ENCODE data around the gene ATRIP. TPM values are rescaled to one million over a fixed set of nuclear protein-coding genes. Genes with fewer than 3 reads are reported as not detected.

Gene ATRIP
- total and polyA plus RNA-seq, 12 donors: 2.2 to 5.4 (median 3.8) TPM

GRCh38 chr3:48505146-48505545, 58.6 kb downstream of the ATRIP start:
- DNase-seq (no peak), ATAC-seq (peak in 1 of 8 donors; percentile 0)
- peaks cover 0 to 11% (median 0%) of the 10 kb centered on the region in 9 donors for H3K36me3 ChIP-seq
- H3K27ac ChIP-seq: peak overlapping the region; percentile 87 to 98 (median 97)
- peak overlapping the region in 3 of 10 donors; percentile 74 to 82 (median 81) for H3K4me3 ChIP-seq
- H3K9me3 ChIP-seq: no peaks in the 10 kb centered on the region
- H3K4me1 ChIP-seq: peaks cover 15 to 50% (median 24%) of the 10 kb centered on the region in 9 donors
- H3K27me3 ChIP-seq: no peaks in the 10 kb centered on the region
- TF ChIP-seq CTCF (IDR thresholded peaks at IDR 0.05): no peak
- intact Hi-C loops (cut with DNase I): loop anchor here in 4 of 10 donors (2.0 to 5.0 kb wide), 4 partner anchors 32 to 43 kb away; a partner anchor contains a TSS
- 76 to 78% methylated on average over 2 of the region's 2 CpGs for WGBS, 2 donors

GRCh38 chr3:48505968-48506504, 59.5 kb downstream of the ATRIP start:
- peak overlapping the region in 1 of 10 donors; percentile 98 for H3K27ac ChIP-seq
- peaks cover 15 to 50% (median 24%) of the 10 kb centered on the region in 9 donors for H3K4me1 ChIP-seq
- H3K4me3 ChIP-seq: no peak overlapping the region
- ATAC-seq: no peak
- H3K9me3 ChIP-seq: no peaks in the 10 kb centered on the region
- no peak for TF ChIP-seq CTCF (IDR thresholded peaks at IDR 0.05)
- H3K27me3 ChIP-seq: no peaks in the 10 kb centered on the region
- peaks cover 0 to 2% (median 0%) of the 10 kb centered on the region in 9 donors for H3K36me3 ChIP-seq
- intact Hi-C loops (cut with DNase I): loop anchor here in 5 of 10 donors (2.0 to 5.0 kb wide), 4 partner anchors 33 to 44 kb away; a partner anchor contains a TSS
- 97 to 99% methylated on average over 6 of the region's 6 CpGs for WGBS, 2 donors
- no peak for DNase-seq

- Histone ChIP-seq H3K27me3 (no peaks in the 10 kb centered on the region), H3K27ac (peak overlapping the region in 4 of 10 donors; percentile 15 to 50 (median 28)), H3K36me3 (no peaks in the 10 kb centered on the region), H3K4me1 (peaks cover 8 to 39% (median 21%) of the 10 kb centered on the region in 9 donors), H3K4me3 (no peak overlapping the region), H3K9me3 (no peaks in the 10 kb centered on the region)
- intact Hi-C loops (cut with DNase I): loop anchor here in 4 of 10 donors (1.0 to 5.0 kb wide), 3 partner anchors 42 to 45 kb away; no protein-coding TSS in a partner anchor
- DNase-seq (peak; percentile 39 to 40), ATAC-seq (peak in 3 of 8 donors; percentile 25 to 47 (median 40))
- peak in 7 of 9 donors; percentile 43 to 69 (median 54) for TF ChIP-seq CTCF (IDR thresholded peaks at IDR 0.05)
- 49 to 51% methylated on average over 10 of the region's 10 CpGs for WGBS, 2 donors
Measured at GRCh38 chr3:48507256-48508061, 60.9 kb downstream of the ATRIP start.

GRCh38 chr3:48511551-48511950, 65.0 kb downstream of the ATRIP start:
- H3K27me3 ChIP-seq: no peaks in the 10 kb centered on the region

More at GRCh38 chr3:48511551-48511950, 65.0 kb downstream of the ATRIP start:
- Histone ChIP-seq H3K9me3 (no peaks in the 10 kb centered on the region), H3K36me3 (no peaks in the 10 kb centered on the region), H3K27ac (no peak overlapping the region), H3K4me3 (no peak overlapping the region), H3K4me1 (peaks cover 0 to 15% (median 0%) of the 10 kb centered on the region in 9 donors)
- TF ChIP-seq CTCF (IDR thresholded peaks at IDR 0.05): no peak
- ATAC-seq: no peak
- intact Hi-C loops (cut with DNase I): loop anchor here in 1 of 10 donors (5.0 kb wide), 1 partner anchor 49 kb away; no protein-coding TSS in a partner anchor
- DNase-seq: no peak
- WGBS, 2 donors: 88 to 89% methylated on average over 4 of the region's 4 CpGs
